ENCODE measurements around the gene RIC8A. TPM values are rescaled to one million over a fixed set of nuclear protein-coding genes. Genes with fewer than 3 reads are reported as not detected.
"Not testable (repeated sequence)": the region's sequence is repeated elsewhere in the genome, so short reads cannot be mapped to it uniquely, and the experiment has no call there.

RIC8A gene
- total RNA-seq: 100 to 1,000 TPM in 3 of 4 donors, 10 to 100 TPM in 1; 76.8 to 137 (median 123) TPM

DNA sequence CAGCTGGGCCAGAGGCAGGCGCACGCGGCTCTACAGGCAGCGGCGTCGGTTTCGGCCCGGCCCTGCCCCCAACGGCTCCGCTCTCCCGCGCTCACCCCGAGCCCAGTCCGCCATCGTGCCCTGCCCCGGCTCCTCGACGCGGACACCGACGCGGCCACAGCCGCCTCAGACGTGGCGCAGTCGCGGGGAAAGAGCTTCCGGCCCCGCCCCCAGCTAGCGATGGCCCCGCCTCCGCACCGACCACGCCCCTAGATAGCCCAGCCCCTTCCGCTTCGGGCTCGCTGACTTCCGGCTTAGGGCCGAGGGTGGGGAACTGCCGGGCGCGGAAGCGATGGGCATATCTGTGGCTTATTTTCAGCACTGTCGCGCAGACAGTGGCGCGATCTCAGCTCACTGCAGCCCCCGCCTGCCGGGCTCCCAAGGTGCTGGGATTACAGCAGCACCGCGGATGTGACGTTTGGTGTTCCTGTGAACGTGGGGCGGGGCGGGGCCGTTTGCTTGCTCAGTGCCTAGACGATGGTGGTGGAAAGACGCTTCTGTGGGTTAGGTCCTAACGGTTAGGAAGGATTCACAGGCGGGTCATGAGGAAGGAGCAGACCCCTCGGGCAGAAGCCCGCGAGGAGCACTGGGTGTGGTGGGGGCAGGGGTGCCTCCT, at the start of gene RIC8A, which contains the start of gene BET1L:
TSS of gene RIC8A (plus strand) at position 501 of the 655 bp plus-strand sequence. CDS start 1,147 bp downstream, outside the sequence.
TSS of gene BET1L (minus strand) at position 192 of the 655 bp plus-strand sequence. CDS start at position 114, 78 bp downstream.
- Histone ChIP-seq H3K4me3 (peak within 1 kb of the TSS; percentile 81 to 99 (median 86)), H3K27ac (replicated peaks in 1 of 4) (peak within 1 kb of the TSS; percentile 96 to 99 (median 98)), H3K27me3 (no peaks in the 10 kb centered on the region), H3K9me3 (no peaks in the 10 kb centered on the region), H3K36me3 (peaks cover 28 to 68% (median 61%) of the 10 kb centered on the region in 4 donors), H3K4me1 (peaks cover 41 to 73% (median 63%) of the 10 kb centered on the region in 4 donors)
- intact Hi-C loops (cut with DNase I): loop anchor here (2.0 to 10.0 kb wide), 2 partner anchors 27 to 157 kb away; partner anchors contain the start of gene B4GALNT4
- peak; percentile 98 to 99 for TF ChIP-seq POLR2AphosphoS5 (IDR thresholded peaks at IDR 0.05)
- peak; percentile 87 for TF ChIP-seq POLR2A (IDR thresholded peaks at IDR 0.05; ENCODE audit: low read depth)
- TF ChIP-seq EP300 (IDR thresholded peaks at IDR 0.05): no peak
- 0% methylated on average over 32 of the region's 63 CpGs for WGBS
- DNase-seq (ENCODE audit: extremely low spot score): peak; percentile 99

DNA sequence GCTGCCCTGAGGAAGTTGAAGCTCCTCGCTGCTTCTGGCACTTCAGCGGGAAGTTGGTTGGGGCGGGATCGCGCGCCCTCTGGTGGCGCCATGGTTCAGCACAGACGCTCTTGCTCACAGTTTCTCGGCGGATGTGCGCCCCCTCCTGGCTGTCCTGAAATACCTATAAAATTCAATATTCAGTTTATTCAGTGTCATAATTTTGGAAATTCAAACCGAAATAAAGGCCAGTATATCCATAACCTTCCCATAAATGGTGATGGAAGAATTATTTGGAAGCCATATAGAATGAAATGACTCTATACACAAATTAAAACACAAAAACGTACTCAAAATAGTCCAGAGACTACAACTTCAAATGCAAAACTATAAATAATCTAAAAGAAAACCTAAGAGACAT, 27.3 kb upstream of the RIC8A start:
- DNase-seq (ENCODE audit: extremely low spot score); H3K27me3 ChIP-seq; H3K9me3 ChIP-seq; H3K4me3 ChIP-seq; H3K4me1 ChIP-seq; intact Hi-C loops (cut with DNase I); H3K27ac ChIP-seq (replicated peaks in 1 of 4); H3K36me3 ChIP-seq: not testable (repeated sequence)
- 0% methylated on average over 1 of the region's 13 CpGs for WGBS
- TF ChIP-seq, protein P1, sequence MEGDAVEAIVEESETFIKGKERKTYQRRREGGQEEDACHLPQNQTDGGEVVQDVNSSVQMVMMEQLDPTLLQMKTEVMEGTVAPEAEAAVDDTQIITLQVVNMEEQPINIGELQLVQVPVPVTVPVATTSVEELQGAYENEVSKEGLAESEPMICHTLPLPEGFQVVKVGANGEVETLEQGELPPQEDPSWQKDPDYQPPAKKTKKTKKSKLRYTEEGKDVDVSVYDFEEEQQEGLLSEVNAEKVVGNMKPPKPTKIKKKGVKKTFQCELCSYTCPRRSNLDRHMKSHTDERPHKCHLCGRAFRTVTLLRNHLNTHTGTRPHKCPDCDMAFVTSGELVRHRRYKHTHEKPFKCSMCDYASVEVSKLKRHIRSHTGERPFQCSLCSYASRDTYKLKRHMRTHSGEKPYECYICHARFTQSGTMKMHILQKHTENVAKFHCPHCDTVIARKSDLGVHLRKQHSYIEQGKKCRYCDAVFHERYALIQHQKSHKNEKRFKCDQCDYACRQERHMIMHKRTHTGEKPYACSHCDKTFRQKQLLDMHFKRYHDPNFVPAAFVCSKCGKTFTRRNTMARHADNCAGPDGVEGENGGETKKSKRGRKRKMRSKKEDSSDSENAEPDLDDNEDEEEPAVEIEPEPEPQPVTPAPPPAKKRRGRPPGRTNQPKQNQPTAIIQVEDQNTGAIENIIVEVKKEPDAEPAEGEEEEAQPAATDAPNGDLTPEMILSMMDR (IDR thresholded peaks at IDR 0.05): peak in 1 of 3 experiments; percentile 13

DNA sequence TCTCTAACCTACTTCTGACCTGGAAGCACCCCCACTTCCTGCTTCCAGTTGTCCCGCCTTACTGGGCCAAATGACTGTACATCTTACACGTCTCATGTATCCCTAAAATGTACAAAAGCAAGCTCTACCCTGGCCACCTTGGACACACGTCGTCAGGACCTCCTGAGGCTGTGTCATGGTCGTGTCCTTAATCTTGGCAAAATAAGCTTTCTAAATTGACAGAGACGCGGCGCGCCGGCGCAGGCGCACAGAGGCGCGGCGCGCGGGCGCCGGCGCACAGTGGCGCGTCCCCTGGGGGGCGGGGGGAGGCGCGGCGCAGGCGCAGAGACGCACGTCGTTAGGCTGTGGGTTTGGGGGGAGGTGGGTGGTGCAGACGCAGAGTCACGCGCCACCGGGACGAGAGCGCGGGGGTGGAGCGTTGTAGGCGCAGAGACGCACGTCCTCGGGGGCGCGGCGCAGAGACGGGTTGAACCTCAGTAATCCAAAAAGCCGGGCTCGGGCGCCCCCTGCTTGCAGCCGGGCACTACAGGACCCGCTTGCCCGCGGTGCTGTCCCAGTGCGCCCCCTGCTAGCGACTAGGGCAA, 18.2 kb upstream of the RIC8A start:
- H3K27me3 ChIP-seq; H3K4me3 ChIP-seq; H3K4me1 ChIP-seq; H3K36me3 ChIP-seq; H3K9me3 ChIP-seq; intact Hi-C loops (cut with DNase I); H3K27ac ChIP-seq (replicated peaks in 1 of 4): not testable (repeated sequence)
- whole genome bisulfite sequencing: 79% methylated on average over 27 of the region's 55 CpGs
- peak; percentile 5 for DNase-seq (ENCODE audit: extremely low spot score)

DNA sequence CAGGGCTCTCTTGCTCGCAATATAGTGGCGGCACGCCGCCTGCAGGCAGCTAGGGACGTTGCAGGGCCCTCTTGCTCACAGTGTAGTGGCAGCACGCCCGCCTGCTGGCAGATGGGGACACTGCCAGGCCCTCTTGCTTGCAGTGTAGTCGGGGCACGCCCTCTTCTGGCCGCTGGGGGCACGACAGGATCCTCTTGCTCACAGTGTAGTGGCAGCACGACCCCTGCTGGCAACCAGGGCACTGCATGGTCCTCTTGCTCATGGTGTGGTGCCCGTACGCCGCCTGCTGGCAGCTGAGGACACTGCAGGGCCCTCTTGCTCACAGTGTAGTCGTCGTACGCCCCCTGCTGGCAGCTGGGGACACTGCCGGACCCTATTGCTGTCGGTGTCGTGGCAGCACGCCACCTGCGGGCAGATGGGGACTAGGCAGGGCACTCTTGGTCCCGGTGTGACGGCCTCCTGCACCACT, 17.6 kb upstream of the RIC8A start:
- WGBS: 40% methylated on average over 1 of the region's 25 CpGs
- H3K9me3 ChIP-seq; H3K36me3 ChIP-seq; intact Hi-C loops (cut with DNase I); H3K4me3 ChIP-seq; DNase-seq (ENCODE audit: extremely low spot score); H3K27ac ChIP-seq (replicated peaks in 1 of 4); H3K4me1 ChIP-seq; H3K27me3 ChIP-seq: not testable (repeated sequence)

DNA sequence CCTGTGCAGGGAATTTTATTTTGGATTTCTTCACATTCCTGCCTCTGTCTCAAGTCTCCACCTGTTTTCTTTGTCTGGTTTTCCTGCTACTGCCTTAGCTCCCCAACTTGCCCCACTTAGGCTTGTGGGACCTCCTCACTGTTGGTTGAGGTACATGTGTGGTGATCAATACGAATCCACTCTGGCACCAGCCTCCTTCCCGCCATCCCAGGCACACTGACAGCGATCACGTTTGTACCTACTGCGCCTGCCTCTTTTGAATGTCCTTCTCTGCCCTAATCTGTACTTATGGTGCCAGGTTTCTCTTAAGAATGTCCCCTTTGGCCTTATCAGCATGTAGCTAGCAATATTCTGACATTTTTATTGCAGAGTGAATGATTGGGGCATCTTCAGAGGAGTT, 17.0 kb upstream of the RIC8A start:
- DNase-seq (ENCODE audit: extremely low spot score); H3K4me1 ChIP-seq; H3K27me3 ChIP-seq; intact Hi-C loops (cut with DNase I); H3K4me3 ChIP-seq; H3K9me3 ChIP-seq; H3K27ac ChIP-seq (replicated peaks in 1 of 4); H3K36me3 ChIP-seq: not testable (repeated sequence)
- 87% methylated on average over 5 of the region's 5 CpGs for WGBS

DNA sequence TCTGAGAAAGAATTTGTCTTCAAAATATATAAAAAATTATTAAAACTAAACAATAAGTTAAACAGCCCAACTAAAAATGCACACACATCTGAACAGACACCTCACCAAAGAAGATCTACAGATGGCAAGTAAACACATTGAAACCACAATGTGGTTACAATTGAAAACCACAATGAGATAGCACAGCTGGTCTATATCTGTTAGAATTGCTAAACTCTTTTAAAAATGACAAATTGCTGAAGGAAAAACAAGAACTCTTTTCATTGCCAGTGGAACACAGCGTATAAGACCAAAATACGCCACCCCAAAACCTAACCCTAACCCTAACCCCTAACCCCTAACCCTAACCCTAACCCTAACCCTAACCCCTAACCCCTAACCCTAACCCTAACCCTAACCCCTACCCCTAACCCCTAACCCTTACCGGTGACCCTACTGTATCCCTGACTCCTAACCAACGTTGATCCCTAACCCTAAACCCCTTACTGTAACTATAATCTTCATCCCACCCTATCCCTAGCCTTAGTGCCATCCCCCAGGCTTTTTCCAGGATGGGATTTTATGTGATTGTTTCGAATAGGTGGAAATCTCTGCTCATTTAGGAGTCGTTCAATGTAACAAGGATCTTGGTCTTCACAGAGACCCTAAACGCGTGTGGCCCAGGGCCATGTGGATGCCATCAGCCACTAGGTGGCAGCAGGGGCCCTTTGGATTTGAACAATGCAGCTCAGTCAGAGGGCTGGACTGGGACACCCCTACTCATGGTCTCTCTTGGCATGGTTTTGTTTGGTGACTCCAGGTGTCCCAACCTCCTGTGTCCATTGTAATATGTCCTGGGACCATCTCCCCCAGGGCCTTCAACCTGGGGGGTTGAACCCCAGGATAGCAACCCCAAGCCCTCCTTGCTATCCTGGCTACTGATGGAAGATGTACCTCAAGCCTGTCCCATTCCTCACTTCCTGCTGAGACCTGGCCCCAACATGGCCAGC, 15.7 kb upstream of the RIC8A start:
- H3K36me3 ChIP-seq; H3K27ac ChIP-seq (replicated peaks in 1 of 4); DNase-seq (ENCODE audit: extremely low spot score); H3K4me3 ChIP-seq; H3K4me1 ChIP-seq; intact Hi-C loops (cut with DNase I); H3K9me3 ChIP-seq; H3K27me3 ChIP-seq: not testable (repeated sequence)
- WGBS: 35% methylated on average over 8 of the region's 8 CpGs
- TF ChIP-seq, protein P1 (IDR thresholded peaks at IDR 0.05): peak; percentile 14 to 42 (median 21)

DNA sequence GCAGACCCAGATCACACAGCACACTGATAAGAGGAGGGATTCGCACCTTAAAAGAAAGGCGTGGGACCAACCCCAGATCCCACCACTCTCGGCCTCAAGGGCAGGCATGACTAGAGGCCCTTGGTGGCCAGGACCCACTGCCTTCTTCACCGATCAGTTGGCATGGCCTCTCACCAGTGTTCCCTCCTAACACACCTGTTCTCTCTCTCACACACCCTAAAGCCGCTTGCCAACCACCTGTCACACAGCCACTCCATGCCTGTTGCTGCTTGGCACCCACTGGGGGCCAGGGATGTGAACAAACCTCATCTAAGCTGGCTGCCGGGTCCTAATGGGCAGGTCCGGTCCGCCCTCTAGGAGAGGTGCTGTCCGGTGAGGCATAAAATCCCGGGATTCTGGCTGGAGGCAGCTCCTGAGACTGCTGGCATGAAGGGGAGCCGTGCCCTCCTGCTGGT, 14.8 kb upstream of the RIC8A start, which contains the start of gene SCGB1C1:
TSS of gene SCGB1C1 (plus strand) at position 405 of the 455 bp plus-strand sequence. CDS start at position 427, 22 bp downstream.
- H3K27me3 ChIP-seq; intact Hi-C loops (cut with DNase I); H3K9me3 ChIP-seq; H3K27ac ChIP-seq (replicated peaks in 1 of 4); DNase-seq (ENCODE audit: extremely low spot score); H3K4me3 ChIP-seq; H3K36me3 ChIP-seq; H3K4me1 ChIP-seq: not testable (repeated sequence)
- WGBS: 73% methylated on average over 3 of the region's 11 CpGs

DNA sequence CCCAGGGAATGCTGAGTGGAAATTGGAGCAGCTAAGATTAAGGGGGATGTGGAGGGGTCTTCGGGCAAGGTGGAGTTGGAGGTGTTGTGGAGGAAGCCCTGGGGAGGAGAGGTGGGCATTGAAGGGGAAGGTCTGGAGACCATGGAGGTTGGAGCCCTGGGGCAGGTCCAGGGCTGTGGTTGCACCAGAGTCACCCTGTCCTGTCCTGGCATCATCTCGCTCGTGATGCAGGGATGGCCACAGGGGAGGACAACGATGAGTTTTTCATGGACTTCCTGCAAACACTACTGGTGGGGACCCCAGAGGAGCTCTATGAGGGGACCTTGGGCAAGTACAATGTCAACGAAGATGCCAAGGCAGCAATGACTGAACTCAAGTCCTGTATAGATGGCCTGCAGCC, 14.0 kb upstream of the RIC8A start:
- WGBS: 79% methylated on average over 4 of the region's 5 CpGs
- DNase-seq (ENCODE audit: extremely low spot score); intact Hi-C loops (cut with DNase I); H3K27me3 ChIP-seq; H3K27ac ChIP-seq (replicated peaks in 1 of 4); H3K4me1 ChIP-seq; H3K9me3 ChIP-seq; H3K36me3 ChIP-seq; H3K4me3 ChIP-seq: not testable (repeated sequence)
